NOMO-1 (cell line): ENCODE results near the gene CKB.

Experiments
- DNase-seq, 2 experiments: peaks; one replicate each; lab custom pipeline; 2025; ENCODE audit not compliant: unreplicated experiment in 2 of 2; lab: John Stamatoyannopoulos, UW

Gene CKB

DNA sequence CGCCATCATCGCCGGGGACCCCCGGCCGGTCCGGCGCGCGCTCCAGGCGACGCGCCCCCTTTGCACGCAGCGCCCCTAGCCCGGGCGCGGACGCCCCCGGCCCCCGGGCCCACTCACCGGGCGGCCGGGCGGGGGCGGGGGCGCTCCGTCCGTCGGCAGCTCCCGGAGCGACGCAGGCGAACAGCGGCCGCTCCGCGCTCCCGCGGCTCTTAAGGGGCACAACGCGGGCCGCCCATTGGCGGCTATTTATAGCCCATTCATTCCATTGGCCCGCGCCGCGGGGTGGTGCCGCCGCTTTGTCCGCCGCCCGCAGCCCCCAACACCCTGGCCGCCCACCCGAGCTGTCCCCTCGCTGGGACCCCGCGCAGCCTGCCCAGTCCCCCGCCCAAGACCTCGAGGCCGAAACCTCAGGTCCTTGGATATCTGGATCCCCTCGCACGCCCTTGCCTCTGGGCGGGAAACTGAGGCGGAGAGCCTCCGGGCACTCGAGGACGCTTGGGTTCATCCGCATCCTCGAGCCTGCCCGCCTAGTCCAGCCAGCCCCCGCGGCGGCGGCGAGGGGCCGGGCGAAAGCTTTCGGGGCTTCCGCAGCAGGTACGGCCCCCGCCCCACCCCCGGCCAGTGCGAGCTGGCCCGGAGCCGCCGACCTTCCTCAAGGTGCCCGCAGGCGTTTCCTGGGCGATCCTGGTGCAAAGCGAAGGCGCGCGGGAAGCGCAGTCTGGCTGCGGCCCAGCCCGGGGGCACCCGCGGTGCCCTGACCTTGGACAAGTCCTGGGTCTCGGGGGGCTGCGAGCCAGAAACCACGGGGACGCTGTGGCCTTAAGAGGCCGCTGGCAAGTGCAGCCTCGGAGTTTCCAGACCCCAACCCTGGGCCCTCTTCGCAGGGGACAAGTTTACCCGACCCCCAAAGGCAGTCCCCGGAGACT lies at the start of gene CKB:
Gene CKB, minus strand, starts transcription at position 182 of the 926 bp plus-strand sequence. CDS start 337 bp downstream, outside the sequence.
- no peak for DNase-seq

DNA sequence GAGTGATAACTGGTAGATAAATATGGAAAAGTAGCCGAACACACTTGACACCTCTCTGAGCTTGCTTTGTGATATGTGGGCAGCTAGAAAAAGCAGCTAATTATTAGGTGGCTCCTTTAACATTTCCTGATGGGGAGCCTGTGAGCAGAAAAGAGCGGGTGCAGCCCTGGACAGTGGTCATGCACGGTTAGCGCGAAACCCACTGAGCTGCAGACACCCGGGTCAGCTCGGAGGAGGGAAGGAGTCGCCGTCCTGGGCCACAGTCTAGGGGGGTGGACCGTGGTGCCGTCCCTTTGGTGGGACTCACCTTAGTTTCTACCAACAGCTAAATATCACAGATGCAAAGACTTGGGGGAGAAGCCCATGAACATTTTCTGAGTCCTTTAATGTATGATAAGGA lies 46.8 kb upstream of the CKB start:
- no peak for DNase-seq

DNA sequence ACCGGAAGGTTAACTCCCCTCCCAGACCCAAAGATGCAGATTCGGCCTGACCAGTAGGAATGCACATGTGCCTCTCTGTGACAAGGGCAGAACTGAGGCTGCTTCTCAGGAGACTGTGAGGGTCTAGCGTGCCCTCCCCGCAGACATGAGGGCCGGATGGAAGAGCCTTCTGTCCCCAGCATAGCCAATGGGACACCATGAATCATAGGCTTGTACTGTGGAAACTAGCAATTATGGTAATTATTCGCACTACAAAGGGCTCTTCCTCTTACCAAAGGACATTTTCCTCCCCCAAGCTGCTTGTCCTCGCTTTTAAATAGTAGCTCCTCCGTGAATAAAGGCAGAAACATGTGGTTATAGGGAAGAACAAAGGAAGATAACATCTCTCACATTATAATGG lies 46.3 kb upstream of the CKB start:
- no peak for DNase-seq

DNA sequence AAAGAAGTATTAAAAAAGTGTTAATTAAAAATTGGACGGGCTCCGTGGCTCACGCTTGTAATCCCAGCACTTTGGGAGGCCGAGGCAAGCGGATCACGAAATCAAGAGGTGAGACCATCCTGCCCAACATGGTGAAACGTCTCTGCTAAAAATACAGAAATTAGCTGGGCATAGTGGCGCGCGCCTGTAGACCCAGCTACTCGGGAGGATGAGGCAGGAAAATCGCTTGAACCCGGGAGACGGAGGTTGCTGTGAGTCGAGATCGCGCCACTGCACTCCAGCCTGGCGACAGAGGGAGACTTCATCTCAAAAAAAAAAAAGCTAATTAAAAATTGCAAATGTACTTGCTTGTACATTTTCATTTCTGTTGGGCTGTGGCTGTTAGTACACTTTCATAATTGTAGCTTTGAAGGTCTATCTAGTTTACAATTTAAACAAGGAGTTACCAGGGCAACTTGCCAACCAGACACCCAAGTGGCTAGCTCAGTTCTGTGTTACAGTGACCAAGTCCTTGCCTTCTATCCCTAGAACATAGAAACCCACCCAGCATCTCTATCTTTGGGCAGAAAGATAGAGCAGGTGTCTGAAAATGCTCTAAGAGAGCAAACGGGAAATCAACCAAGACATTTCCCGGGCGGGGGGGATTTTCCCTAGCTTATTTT lies 41.3 kb upstream of the CKB start:
- no peak for DNase-seq

- no peak for DNase-seq
Measured at GRCh38 chr14:103563226-103563620, 40.6 kb upstream of the CKB start.

- DNase-seq = peak; percentile 68 to 81
Measured at GRCh38 chr14:103562429-103563225, 40.0 kb upstream of the CKB start, which contains the start of the genes BAG5 and COA8. Gene BAG5 (minus strand): TSS chr14:103562657. CDS start chr14:103561164, 1,493 bp downstream. Gene COA8 (plus strand): TSS chr14:103562960. CDS start chr14:103563002, 42 bp downstream.

- DNase-seq = no peak
Measured at GRCh38 chr14:103562179-103562428, 39.5 kb upstream of the CKB start.

- peak; percentile 55 to 63 for DNase-seq
Measured at GRCh38 chr14:103561381-103562178, 39.0 kb upstream of the CKB start.

DNA sequence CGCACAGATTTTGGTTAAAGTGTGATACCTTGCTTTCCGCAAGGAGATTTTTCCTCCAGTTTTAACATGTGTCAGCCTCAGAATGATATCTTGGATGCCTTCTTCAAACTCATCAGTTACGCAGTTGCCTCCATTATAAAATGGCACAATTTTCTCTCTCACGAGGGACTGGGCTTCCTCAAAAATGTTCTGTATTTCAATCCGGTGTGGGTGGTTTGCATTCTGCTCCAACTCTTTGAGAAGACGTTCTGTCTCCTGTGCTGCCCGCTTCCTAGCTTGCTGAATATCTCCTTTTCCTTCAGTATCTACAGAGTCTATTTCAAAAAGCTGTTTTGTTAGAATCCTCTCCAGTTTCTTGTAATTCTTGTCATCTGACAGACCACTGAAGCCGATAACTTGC lies 38.1 kb upstream of the CKB start:
- DNase-seq = no peak

- no peak for DNase-seq
Measured at GRCh38 chr14:103559766-103560165, 37.1 kb upstream of the CKB start.

- DNase-seq = no peak
Measured at GRCh38 chr14:103558071-103558882, 35.6 kb upstream of the CKB start.

DNA sequence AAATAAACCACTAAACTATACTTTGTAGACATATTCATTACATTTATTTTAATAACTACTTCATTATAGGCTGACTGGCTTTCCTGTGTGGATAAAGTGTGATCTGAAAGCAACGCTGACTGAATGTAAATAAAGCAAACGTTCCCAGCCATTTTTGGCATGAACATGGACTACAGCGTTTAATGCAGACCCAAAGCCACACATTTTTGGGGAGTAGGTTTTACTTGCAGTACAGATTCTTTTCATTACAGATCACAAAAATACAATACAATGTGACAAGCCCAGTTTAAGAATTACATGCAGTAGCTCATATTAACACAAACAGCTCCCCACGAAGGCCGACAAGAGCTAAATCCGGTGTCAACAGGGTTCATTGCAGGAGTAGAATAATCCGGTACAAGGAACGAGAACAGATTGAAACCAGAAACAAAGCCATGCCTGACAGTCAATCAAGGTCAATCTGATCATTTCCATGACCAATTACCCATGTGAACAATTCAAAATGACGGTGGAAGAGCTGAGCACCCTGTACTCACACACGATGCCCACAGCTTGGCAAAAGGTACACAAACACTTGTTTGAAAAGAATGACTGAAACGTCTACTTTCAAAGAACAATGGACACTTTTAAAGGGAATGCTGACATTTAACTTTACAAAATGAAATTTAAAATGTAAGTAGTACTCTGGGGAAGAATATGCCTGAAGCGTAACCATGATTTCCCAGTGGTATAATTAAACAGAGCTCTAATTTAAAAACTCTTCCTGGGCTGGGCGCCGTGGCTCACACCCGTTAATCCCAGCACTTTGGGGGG lies 34.5 kb upstream of the CKB start:
- no peak for DNase-seq

DNA sequence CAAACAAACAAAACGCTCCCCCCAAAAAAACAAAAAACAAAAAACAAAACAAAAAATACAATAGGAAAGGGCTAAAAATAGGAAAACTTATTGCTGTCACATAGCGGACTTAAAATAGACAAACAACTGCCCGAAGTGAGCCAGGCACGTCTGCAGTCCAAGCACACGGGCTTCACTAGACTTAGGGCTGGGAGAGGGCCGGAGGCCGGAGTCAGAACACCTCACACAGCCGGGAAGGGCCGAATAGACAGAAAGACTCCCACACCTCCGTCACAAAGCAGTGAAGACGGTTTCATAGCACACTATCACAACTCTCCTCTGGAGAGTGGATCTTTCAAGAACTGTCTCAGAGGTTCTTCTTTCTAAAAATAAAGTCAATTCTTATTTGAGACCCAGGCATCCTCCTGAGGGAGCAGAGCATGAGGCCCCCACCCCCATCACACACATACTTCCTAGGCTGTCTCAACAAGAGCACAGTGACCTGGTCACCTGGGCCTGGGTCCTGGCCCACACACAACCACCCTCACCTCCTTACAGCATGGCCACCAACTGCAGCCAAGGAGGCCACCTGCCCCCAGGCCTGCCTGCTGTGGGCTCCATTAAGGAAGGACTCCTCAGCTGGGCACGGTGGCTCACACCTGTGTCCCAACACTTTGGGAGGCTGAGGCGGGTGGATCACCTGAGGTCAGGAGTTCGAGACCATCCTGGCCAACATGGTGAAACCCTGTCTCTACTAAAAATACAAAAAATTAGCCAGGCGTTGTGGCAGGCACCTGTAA lies 33.1 kb upstream of the CKB start:
- no peak for DNase-seq

GRCh38 chr14:103552846-103553210 lies 30.2 kb upstream of the CKB start:
- DNase-seq = no peak

DNA sequence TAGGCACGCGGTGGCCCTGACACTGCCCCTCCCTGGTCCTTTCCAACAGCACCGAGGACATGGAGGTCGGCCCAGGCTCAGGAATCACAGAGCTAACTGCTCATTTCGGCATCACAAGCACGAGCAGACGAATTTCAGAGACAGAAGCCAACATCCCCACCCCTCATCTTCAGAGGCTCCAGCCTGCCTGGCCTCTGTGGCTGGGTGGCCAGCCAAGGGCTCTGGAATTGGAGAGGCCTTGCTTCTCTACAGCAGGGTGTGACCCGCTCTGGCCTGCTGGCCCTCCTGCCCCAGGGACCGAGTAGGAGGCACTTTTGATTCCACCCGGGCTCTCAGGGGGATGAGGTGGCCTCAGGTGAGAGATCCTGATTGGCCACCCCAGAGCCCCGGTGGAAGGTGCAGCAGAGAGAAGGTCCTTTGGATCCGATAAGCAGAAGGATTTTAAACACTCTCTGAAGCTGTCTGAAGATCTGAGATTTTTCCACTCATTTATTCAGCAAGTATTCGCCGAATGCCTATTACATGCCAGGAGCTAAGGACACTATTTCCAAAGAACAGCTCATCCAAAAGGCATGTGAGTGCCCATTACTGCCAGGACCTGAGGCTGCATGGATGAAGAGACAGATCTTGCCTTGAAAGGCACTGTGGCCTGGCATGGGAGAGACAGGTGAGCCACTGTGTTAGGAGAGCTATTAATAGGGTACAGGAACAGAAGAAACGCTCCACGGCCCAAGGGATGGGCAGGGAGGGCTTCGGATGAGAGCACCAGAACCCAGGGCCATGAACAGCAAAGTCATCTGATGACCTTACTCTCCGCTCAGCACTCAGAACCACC lies 29.6 kb upstream of the CKB start:
- DNase-seq = no peak

DNA sequence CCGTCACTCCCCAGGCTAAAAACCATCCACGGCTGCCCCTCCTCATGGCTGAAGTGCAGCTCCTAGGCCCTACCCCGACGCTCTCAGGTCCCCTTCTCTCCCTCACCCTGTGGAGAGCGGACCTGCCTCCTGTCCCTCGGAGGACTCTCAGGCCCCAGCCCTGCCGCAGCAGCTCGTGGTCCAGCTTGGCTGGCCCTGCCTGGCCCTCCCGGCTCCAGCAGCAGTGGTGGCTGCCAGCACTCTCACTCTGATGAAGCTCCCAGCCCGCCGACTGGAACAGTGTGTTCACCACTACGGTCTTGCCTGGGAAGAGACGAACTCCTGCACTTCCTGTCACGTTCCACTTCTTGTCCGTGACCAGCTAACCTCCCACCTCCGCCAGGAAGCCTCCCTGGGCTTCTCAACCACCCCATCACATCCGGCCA lies 28.7 kb upstream of the CKB start:
- no peak for DNase-seq
